ENCODE data around the gene ERVW-1.

- TF ChIP-seq CTCF (optimal IDR thresholded peaks at IDR 0.05 in 1 of 3, IDR thresholded peaks at IDR 0.05 in 1 of 3, conservative IDR thresholded peaks at IDR 0.05 in 1 of 3; ENCODE audit: extremely low read depth in 1 of 3, insufficient read depth in 2 of 3, low read length in 3 of 3) (no peak), EZH2 (IDR thresholded peaks at IDR 0.05; ENCODE audit: low read length) (no peak)
Measured at GRCh38 chr7:92433019-92433418, 44.7 kb downstream of the ERVW-1 start.

Data from keratinocyte (primary cell).